Lung (tissue), 12 donors: ENCODE results near the gene DLG2. TPM values are rescaled to one million over a fixed set of nuclear protein-coding genes. Genes with fewer than 3 reads are reported as not detected.

ENCODE experiments used
- ATAC-seq: fragments of 200-7000 bp; cut with Tn5 transposase; one replicate; pipeline ENCODE4 v1.9.1; 2020; ENCODE audit warnings: moderate number of reproducible peaks; ENCODE audit not compliant: insufficient read depth, low FRiP score
- DNase-seq, 3 donors: peaks; one replicate each; pipeline ENCODE4 v3.0.0-alpha.2; 2013 to 2017
- H3K27ac ChIP-seq, 2 donors: one replicate each; pipeline ENCODE4 v1.5.1; 2013; ENCODE audit warnings: mild to moderate bottlenecking in 2 of 2, moderate library complexity in 2 of 2, control low read depth in 1 of 2, inconsistent platforms in 1 of 2, low read depth in 1 of 2, low read length in 1 of 2
- H3K27me3 ChIP-seq, 3 donors: one replicate each; pipeline ENCODE4 v1.5.1; 2013; ENCODE audit warnings: low read length in 2 of 3; ENCODE audit not compliant: control insufficient read depth in 3 of 3, insufficient read depth in 3 of 3
- H3K36me3 ChIP-seq, 4 donors: one replicate each; pipeline ENCODE4 v1.5.1; 2013; ENCODE audit warnings: low read length in 4 of 4, mild to moderate bottlenecking in 1 of 4, moderate library complexity in 1 of 4; ENCODE audit not compliant: control insufficient read depth in 4 of 4, insufficient read depth in 4 of 4
- H3K4me1 ChIP-seq, 5 donors: one replicate each; pipeline ENCODE4 v1.5.1; 2013; ENCODE audit warnings: low read length in 5 of 5, mild to moderate bottlenecking in 2 of 5, moderate library complexity in 1 of 5; ENCODE audit not compliant: control insufficient read depth in 5 of 5, insufficient read depth in 5 of 5
- H3K4me3 ChIP-seq: one replicate; pipeline ENCODE4 v1.5.1; 2013; ENCODE audit warnings: mild to moderate bottlenecking, control low read depth, moderate library complexity
- H3K9ac ChIP-seq, 2 donors: one replicate each; pipeline ENCODE4 v1.5.1; 2013; ENCODE audit warnings: low read length in 2 of 2, control low read depth in 1 of 2; ENCODE audit not compliant: insufficient read depth in 1 of 2
- H3K9me3 ChIP-seq, 4 donors: one replicate each; pipeline ENCODE4 v1.5.1; 2013; ENCODE audit warnings: low read length in 3 of 4, mild to moderate bottlenecking in 1 of 4, moderate library complexity in 1 of 4; ENCODE audit not compliant: control insufficient read depth in 4 of 4, insufficient read depth in 3 of 4
- WGBS, 2 donors: extraction: QIAGEN DNeasy Blood & Tissue Kit; methylation state at CpG; one replicate each; pipeline ENCODE4 v1.1.7; 2013; 5-methylcytosine and 5-hydroxymethylcytosine counted together
- polyA plus RNA-seq, 2 donors: library from polyadenylated mRNA; stranded (reverse); fragments of 200-250 nt; gene quantifications; one replicate each; pipeline ENCODE4 v1.2.1, GENCODE V29; 2013
- total RNA-seq, 2 donors: library from RNA; depleted of rRNA in 1 of 2; stranded (reverse); fragments of >200 nt in 1 of 2; gene quantifications; one replicate each; pipeline ENCODE4 v1.2.1, GENCODE V29; 2014 to 2021
- TF ChIP-seq, protein P1 (sequence below): IDR thresholded peaks from 2 replicates; pipeline ENCODE4 v1.5.1; 2012; ENCODE audit warnings: mild to moderate bottlenecking; ENCODE audit errors: control extremely low read depth, extremely low read depth
- donor health status: control.
- donor health status: control.
- donor health status: Bipolar disorder and iron deficiency.
- donor health status: healthy.
- donor health status: DM: yes; HTN: yes; CAD: no.

DLG2 gene
- total and polyA plus RNA-seq, 4 donors = 0.32 to 24.1 (median 5.4) TPM

DNA sequence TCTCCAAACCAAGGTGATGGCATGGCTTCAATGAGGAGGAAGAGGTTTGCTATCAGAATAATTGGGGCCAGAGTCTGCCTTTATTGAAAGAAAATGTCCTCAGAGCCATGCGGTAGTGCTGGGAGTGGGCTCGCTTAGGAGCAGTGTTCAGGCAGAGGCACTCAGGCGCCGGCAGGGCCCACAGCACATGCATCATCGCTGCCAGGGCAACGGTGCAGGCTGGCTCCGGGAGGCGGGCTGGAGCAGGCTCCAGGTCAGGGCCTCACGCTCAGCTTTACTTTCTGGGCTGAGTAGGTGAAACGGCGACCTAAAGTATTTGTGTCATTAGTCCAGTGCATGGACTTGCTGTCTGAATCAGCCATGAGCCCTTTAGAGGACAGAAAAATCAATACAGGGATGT is 2171.1 kb downstream of the DLG2 start:
- Histone ChIP-seq H3K27me3 (no peaks in the 10 kb centered on the region), H3K9ac (no peak overlapping the region), H3K27ac (no peak overlapping the region), H3K4me1 (peaks cover 0 to 24% (median 4%) of the 10 kb centered on the region in 5 donors), H3K9me3 (no peaks in the 10 kb centered on the region), H3K4me3 (no peak overlapping the region), H3K36me3 (no peaks in the 10 kb centered on the region)
- ATAC-seq = no peak
- TF ChIP-seq, protein P1, sequence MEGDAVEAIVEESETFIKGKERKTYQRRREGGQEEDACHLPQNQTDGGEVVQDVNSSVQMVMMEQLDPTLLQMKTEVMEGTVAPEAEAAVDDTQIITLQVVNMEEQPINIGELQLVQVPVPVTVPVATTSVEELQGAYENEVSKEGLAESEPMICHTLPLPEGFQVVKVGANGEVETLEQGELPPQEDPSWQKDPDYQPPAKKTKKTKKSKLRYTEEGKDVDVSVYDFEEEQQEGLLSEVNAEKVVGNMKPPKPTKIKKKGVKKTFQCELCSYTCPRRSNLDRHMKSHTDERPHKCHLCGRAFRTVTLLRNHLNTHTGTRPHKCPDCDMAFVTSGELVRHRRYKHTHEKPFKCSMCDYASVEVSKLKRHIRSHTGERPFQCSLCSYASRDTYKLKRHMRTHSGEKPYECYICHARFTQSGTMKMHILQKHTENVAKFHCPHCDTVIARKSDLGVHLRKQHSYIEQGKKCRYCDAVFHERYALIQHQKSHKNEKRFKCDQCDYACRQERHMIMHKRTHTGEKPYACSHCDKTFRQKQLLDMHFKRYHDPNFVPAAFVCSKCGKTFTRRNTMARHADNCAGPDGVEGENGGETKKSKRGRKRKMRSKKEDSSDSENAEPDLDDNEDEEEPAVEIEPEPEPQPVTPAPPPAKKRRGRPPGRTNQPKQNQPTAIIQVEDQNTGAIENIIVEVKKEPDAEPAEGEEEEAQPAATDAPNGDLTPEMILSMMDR = no peak
- DNase-seq = peak in 1 of 3 donors; percentile 33
- 75 to 79% methylated on average over 11 of the region's 11 CpGs for WGBS, 2 donors

DNA sequence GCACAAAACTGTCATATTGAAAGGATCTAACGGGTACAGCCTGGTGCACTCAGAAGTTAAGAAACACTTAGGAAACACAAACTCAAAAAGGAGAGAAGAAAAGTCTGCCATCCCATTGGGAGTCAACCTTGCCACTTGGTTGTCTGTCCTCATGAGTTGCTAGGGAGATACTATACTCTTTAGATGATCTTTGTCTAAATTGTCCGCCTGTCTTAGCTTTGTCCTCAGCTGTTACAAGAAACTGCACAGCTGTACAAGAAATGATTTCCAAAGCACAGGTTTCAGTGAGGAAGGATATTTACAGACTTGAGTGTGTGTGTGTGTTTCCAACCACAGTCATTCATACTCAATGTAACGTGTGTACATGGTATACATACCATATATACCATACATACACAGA is 2171.8 kb downstream of the DLG2 start:
- no peak for ATAC-seq
- H3K4me3 ChIP-seq = no peak overlapping the region
- peaks cover 0 to 24% (median 4%) of the 10 kb centered on the region in 5 donors for H3K4me1 ChIP-seq
- TF ChIP-seq, protein P1 = no peak
- DNase-seq = peak in 2 of 3 donors; percentile 57 to 64
- 81 to 82% methylated on average over 3 of the region's 3 CpGs for WGBS, 2 donors
- no peaks in the 10 kb centered on the region for H3K27me3 ChIP-seq
- no peak overlapping the region for H3K9ac ChIP-seq
- no peak overlapping the region for H3K27ac ChIP-seq
- no peaks in the 10 kb centered on the region for H3K36me3 ChIP-seq
- no peaks in the 10 kb centered on the region for H3K9me3 ChIP-seq

DNA sequence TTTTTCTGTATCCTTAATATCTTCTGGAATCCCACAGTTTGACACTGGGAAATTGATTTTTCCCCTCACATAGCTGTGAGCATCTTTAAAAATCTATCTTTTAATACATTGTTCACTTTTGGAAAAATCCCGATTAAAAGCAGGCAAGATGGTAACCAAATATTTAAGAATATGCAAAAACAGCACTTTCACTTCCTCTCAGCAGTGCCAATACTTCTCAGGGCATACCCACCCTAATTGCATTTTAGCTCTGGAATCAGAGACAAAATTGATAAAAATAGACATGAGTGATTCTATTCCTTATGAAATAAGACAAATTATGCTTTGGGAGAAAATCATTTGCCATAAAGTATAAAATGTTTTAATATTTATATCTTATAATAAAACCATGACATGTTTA is 2172.5 kb downstream of the DLG2 start:
- Histone ChIP-seq H3K27me3 (no peaks in the 10 kb centered on the region), H3K9ac (no peak overlapping the region), H3K36me3 (no peaks in the 10 kb centered on the region), H3K27ac (no peak overlapping the region), H3K4me1 (peaks cover 0 to 24% (median 4%) of the 10 kb centered on the region in 5 donors), H3K9me3 (no peaks in the 10 kb centered on the region), H3K4me3 (no peak overlapping the region)
- DNase-seq (no peak), ATAC-seq (no peak)
- TF ChIP-seq, protein P1 = no peak
- 68 to 84% methylated on average over 1 of the region's 1 CpG for WGBS, 2 donors

DNA sequence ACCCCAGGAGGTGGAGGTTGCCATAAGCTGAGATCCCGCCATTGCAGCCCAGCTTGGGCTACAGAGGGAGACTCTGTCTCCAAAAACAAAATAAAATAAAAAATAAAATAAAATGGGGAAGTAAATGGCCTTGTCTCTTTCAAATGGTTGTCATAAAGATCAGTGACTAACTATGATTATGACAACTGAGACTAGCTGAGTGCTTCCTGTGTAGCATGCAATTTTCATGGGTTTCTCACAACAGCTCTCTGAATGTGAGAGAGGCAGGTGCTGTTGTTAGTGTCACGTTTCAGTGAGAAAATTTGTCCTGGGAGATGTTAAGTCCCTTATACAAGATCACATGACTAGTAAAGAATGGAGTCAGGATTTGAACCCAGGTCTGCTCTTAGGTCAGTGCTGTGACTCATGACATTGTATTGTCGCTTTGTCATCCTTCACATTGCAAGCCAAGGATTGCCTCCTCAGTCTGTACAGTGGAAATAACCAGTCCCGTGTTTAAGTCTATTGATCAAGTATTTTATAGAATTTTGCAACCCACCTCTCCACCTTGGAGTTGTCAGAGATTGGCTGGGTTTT is 2177.7 kb downstream of the DLG2 start:
- Histone ChIP-seq H3K4me3 (no peak overlapping the region), H3K27me3 (no peaks in the 10 kb centered on the region), H3K36me3 (no peaks in the 10 kb centered on the region), H3K9me3 (no peaks in the 10 kb centered on the region), H3K9ac (no peak overlapping the region), H3K27ac (no peak overlapping the region), H3K4me1 (peaks cover 0 to 5% (median 0%) of the 10 kb centered on the region in 5 donors)
- DNase-seq = no peak
- TF ChIP-seq, protein P1 = no peak
- ATAC-seq = no peak
- 84 to 88% methylated on average over 4 of the region's 4 CpGs for WGBS, 2 donors
